ENCODE measurements around the gene TMEM256. TPM values are rescaled to one million over a fixed set of nuclear protein-coding genes. Genes with fewer than 3 reads are reported as not detected.

The TMEM256 gene
- total RNA-seq, 1 experiment from 2014 or later, result 52.0 TPM

DNA sequence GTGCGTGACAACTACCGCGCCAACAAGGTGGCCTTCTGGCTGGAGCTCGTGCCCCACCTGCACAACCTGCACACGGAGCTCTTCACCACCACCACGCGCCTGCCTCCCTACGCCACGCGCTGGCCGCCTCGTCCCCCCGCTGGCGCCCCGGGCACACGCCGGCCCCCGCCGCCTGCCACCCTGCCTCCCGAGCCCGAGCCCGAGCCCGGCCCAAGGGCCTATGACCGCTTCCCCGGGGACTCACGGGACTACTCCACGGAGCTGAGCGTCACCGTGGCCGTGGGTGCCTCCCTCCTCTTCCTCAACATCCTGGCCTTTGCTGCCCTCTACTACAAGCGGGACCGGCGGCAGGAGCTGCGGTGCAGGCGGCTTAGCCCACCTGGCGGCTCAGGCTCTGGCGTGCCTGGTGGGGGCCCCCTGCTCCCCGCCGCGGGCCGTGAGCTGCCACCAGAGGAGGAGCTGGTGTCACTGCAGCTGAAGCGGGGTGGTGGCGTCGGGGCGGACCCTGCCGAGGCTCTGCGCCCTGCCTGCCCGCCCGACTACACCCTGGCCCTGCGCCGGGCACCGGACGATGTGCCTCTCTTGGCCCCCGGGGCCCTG lies 13.3 kb upstream of the TMEM256 start:
- no peaks in the 10 kb centered on the region for H3K27me3 ChIP-seq
- H3K9me3 ChIP-seq, result no peaks in the 10 kb centered on the region
- H3K36me3 ChIP-seq, result no peaks in the 10 kb centered on the region
- no peak for DNase-seq
- no peak overlapping the region for H3K4me3 ChIP-seq

- no peak overlapping the region for H3K4me3 ChIP-seq
- H3K9me3 ChIP-seq, result no peaks in the 10 kb centered on the region
- H3K36me3 ChIP-seq, result no peaks in the 10 kb centered on the region
- DNase-seq, result no peak
- no peaks in the 10 kb centered on the region for H3K27me3 ChIP-seq
These were observed 12.4 kb upstream of the TMEM256 start for GRCh38 chr17:7416323-7416722.

DNA sequence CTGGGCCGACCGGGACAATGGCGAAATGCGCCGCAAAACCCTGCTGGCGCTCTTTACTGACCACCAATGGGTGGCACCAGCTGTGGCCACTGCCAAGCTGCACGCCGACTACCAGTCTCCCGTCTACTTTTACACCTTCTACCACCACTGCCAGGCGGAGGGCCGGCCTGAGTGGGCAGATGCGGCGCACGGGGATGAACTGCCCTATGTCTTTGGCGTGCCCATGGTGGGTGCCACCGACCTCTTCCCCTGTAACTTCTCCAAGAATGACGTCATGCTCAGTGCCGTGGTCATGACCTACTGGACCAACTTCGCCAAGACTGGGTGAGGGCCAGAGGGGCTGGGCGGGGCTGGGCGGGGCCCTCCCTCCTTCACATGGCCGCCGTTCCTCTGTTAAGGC lies 11.9 kb upstream of the TMEM256 start:
- Histone ChIP-seq H3K9me3 (no peaks in the 10 kb centered on the region), H3K27me3 (no peaks in the 10 kb centered on the region), H3K4me3 (no peak overlapping the region), H3K36me3 (no peaks in the 10 kb centered on the region)
- DNase-seq, result no peak

- H3K36me3 ChIP-seq, result no peaks in the 10 kb centered on the region
- no peak for DNase-seq
- H3K9me3 ChIP-seq, result no peaks in the 10 kb centered on the region
- H3K27me3 ChIP-seq, result no peaks in the 10 kb centered on the region
- H3K4me3 ChIP-seq, result no peak overlapping the region
These were observed 10.9 kb upstream of the TMEM256 start for GRCh38 chr17:7414837-7415236.

DNA sequence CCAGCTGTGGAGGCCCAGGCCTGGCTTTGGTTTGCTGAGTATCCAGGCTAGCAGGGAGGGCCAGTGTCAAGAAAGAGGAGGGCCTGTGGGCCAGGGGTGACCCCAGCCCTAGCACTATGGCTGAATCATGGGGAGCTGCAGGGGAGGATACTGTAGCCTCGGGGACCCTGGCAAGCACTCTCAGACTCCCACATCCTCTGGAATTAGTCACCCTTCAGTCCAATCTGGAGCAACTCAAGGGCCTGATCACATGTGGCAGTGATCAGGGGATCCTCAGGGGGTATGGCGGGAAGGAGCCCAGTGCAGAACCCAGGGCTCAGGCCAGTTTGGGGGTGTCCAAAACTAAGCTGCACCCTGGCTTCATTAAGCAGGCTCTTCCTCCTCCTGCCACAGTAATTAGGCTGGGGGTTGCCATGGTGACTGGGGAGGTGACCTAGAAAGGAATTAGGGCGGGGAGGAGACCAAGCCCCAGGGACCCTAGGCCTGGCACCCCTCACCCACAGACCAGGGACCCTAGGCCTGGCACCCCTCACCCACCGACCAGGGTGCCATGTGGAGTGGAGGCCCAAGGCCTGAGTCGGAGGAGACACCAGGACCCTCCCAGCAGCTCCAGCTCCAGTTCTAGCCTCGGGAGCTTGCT lies 9.6 kb upstream of the TMEM256 start:
- no peaks in the 10 kb centered on the region for H3K9me3 ChIP-seq
- peak; percentile 27 for DNase-seq
- H3K27me3 ChIP-seq, result no peaks in the 10 kb centered on the region
- H3K36me3 ChIP-seq, result no peaks in the 10 kb centered on the region; the same call in 1 of the 2 replicates
- no peak overlapping the region for H3K4me3 ChIP-seq

DNA sequence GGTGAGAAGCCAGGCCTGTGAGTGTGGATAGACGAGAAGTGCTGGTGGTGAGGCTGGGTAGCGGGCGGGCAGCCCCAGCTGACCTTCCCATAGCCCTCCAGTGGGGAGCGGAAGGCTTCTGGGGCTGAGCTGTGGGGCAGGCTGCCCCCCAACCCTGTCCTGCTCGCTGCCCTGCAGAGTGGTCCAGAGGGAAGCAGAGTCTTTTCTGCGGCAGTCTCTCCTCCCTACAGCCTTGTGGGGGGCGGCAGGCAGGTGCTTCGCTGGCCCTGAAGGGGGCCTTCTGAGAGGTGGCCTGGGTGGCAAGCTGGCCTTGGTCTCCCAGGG lies 7.5 kb upstream of the TMEM256 start:
- Histone ChIP-seq H3K4me3 (no peak overlapping the region), H3K36me3 (no peaks in the 10 kb centered on the region; the same call in 1 of the 2 replicates), H3K27me3 (no peaks in the 10 kb centered on the region), H3K9me3 (no peaks in the 10 kb centered on the region)
- DNase-seq, result no peak

DNA sequence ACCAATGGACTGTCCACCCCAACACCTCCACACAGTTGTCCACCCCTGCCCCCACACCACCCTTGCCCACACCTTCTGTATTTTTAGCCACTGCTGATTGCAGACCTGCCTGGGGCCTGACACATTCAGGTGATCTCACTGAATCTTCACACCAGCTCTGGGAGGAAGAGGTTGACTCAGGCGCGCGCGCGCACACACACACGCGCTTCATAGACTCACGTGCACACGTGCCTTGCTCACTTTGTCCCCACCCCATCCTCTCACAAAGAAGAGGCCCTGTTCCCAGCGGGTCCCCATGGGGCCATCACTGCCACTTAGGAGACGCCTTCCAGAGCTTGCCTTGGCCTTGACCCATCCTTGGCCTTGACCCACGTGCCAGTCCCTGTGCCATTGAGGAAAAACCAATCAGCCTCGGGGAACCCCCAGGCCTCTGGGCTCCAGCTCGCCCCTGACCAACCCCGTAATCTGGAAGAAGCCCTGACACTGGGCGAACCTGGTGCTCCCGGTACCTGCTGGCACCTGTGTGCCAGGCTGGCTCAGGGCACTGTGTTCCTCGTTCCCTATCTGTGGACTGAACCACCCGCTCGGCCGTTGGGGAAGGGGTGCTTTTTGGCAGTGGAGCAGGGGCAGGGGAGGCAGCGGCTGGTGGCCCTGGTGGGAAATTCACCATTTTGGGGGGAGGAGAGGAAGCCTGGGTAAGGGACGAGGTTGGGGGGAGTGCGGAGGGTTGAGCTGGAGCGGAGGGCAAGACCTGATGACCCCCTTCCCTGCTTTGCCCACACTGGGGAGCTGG lies 6.9 kb upstream of the TMEM256 start:
- DNase-seq, result no peak
- Histone ChIP-seq H3K27me3 (no peaks in the 10 kb centered on the region), H3K9me3 (no peaks in the 10 kb centered on the region), H3K36me3 (no peaks in the 10 kb centered on the region; the same call in 1 of the 2 replicates), H3K4me3 (no peak overlapping the region)

DNA sequence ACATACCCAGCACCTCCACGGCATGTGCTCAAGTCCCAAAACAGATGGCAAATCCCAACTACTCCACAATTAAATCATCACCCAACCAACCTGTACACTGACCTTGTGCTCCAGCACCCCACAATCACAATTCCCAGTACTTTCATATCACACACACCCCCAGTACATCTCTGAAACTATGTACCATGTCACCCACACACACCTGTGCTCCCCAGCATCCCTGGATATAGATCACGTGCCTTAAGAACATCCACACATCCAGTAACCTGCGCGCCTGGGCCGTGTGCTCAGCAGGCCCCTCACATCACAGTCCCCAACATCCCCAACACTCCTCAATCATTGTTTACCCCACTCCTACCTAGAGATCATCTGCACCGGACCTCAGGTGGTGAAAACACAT lies 5.8 kb upstream of the TMEM256 start:
- H3K36me3 ChIP-seq, result no peaks in the 10 kb centered on the region; the same call in 1 of the 2 replicates
- no peaks in the 10 kb centered on the region for H3K27me3 ChIP-seq
- H3K9me3 ChIP-seq, result no peaks in the 10 kb centered on the region
- no peak overlapping the region for H3K4me3 ChIP-seq
- DNase-seq, result no peak

GRCh38 chr17:7408863-7409262 lies 5.0 kb upstream of the TMEM256 start:
- H3K4me3 ChIP-seq, result no peak overlapping the region
- no peak for DNase-seq
- no peaks in the 10 kb centered on the region for H3K9me3 ChIP-seq
- H3K36me3 ChIP-seq, result no peaks in the 10 kb centered on the region; the same call in 1 of the 2 replicates
- no peaks in the 10 kb centered on the region for H3K27me3 ChIP-seq

- H3K4me3 ChIP-seq, result no peak overlapping the region
- no peaks in the 10 kb centered on the region; the same call in 1 of the 2 replicates for H3K36me3 ChIP-seq
- no peak for DNase-seq
- no peaks in the 10 kb centered on the region for H3K9me3 ChIP-seq
- no peaks in the 10 kb centered on the region for H3K27me3 ChIP-seq
These were observed 4.4 kb upstream of the TMEM256 start for GRCh38 chr17:7408252-7408727.

DNA sequence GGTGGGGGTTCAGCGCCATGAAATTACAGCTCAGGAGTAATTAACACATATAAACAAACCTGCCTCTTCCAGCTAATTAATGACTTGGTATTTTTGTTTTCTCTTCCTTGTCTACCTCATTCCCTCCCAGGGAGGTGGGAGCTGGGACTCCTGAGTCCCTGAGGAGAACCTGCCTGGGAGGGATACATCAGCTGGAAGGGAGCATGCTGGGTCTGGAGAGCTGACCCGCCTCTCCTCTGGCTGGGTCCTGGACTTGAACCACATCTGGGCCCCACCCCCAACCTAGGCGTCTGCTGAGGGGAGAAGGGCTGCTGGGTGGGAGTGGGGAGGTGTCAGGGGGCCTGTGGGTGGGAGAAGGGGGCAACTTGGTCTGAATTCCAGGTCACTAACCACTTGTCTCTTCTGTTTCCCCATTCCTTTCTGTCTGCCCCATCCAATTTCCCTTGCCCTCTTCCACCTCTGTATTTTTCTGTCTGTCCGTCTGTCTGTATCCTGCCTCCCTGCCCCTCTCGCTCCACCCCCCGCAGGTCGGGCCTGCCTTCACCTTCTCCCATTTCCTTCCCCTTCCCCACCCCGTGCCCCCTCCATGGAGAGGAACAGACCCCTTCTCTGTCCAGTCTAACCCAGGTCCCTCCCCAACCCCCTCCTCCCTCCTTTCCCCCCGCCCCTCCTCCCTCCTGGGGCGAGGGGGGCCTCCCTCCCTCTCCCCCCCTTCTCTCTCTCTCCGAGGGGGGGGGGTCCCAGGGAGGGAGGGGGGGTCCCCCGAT lies 3.8 kb upstream of the TMEM256 start, which contains the start of gene NLGN2:
TSS of gene NLGN2 (plus strand) at position 361 of the 767 bp plus-strand sequence. CDS start 411 bp downstream, outside the sequence.
- Histone ChIP-seq H3K36me3 (no peaks in the 10 kb centered on the region; the same call in 1 of the 2 replicates), H3K27me3 (no peaks in the 10 kb centered on the region), H3K4me3 (no peak within 1 kb of the TSS), H3K9me3 (no peaks in the 10 kb centered on the region)
- no peak for DNase-seq

- H3K36me3 ChIP-seq, result no peaks in the 10 kb centered on the region; the same call in 1 of the 2 replicates
- H3K27me3 ChIP-seq, result no peaks in the 10 kb centered on the region
- H3K4me3 ChIP-seq, result no peak overlapping the region
- no peaks in the 10 kb centered on the region for H3K9me3 ChIP-seq
- DNase-seq, result no peak
These were observed 3.2 kb upstream of the TMEM256 start for GRCh38 chr17:7407082-7407481.

GRCh38 chr17:7406235-7406825 lies 2.4 kb upstream of the TMEM256 start:
- no peaks in the 10 kb centered on the region for H3K9me3 ChIP-seq
- H3K4me3 ChIP-seq, result no peak overlapping the region
- no peaks in the 10 kb centered on the region; the same call in 1 of the 2 replicates for H3K36me3 ChIP-seq
- no peak for DNase-seq
- H3K27me3 ChIP-seq, result no peaks in the 10 kb centered on the region

- Histone ChIP-seq H3K4me3 (peak overlapping the region; percentile 57), H3K27me3 (no peaks in the 10 kb centered on the region), H3K9me3 (no peaks in the 10 kb centered on the region), H3K36me3 (no peaks in the 10 kb centered on the region; the same call in 1 of the 2 replicates)
- no peak for DNase-seq
These were observed 1.7 kb upstream of the TMEM256 start for GRCh38 chr17:7405350-7406234.

GRCh38 chr17:7404737-7405349 lies 946 bp upstream of the TMEM256 start:
- DNase-seq, result no peak

More at GRCh38 chr17:7404737-7405349, 946 bp upstream of the TMEM256 start:
- peak overlapping the region; percentile 57 for H3K4me3 ChIP-seq
- no peaks in the 10 kb centered on the region for H3K27me3 ChIP-seq
- H3K9me3 ChIP-seq, result no peaks in the 10 kb centered on the region
- no peaks in the 10 kb centered on the region; the same call in 1 of the 2 replicates for H3K36me3 ChIP-seq

Data from MG63 (cell line).